Neutrophil (primary cell): Measurements from ENCODE around the gene CARM1.
A peak's percentile ranks its signal among the peaks of the same experiment; 100 is the strongest.

Source experiments
- H3K27ac ChIP-seq: fragments of 200-600 bp; sonication (generic); 2 replicates; pipeline ENCODE4 v1.5.1; 2016; ENCODE audit warnings: mild to moderate bottlenecking, moderate library complexity
- H3K27me3 ChIP-seq: fragments of 200-600 bp; sonication (generic); 2 replicates; pipeline ENCODE4 v1.6.0; 2016; ENCODE audit warnings: mild to moderate bottlenecking
- H3K36me3 ChIP-seq: fragments of 200-600 bp; sonication (generic); 2 replicates; pipeline ENCODE4 v1.5.1; 2017
- H3K4me1 ChIP-seq, 2 experiments: fragments of 200-600 bp in 1 of 2; sonication (generic) in 1 of 2; 1 replicate in 1 of 2; 2 replicates in 1 of 2; pipeline versions ENCODE4 v1.5.1 to v1.6.1; 2013 to 2016; ENCODE audit warnings: low read depth in 1 of 2, low read length in 1 of 2, mild to moderate bottlenecking in 1 of 2, moderate library complexity in 1 of 2; ENCODE audit not compliant: control insufficient read depth in 1 of 2, insufficient read depth in 1 of 2
- H3K4me3 ChIP-seq, 2 experiments: fragments of 200-600 bp in 1 of 2; sonication (generic) in 1 of 2; 1 replicate in 1 of 2; 2 replicates in 1 of 2; pipeline ENCODE4 v1.5.1; 2013 to 2016; ENCODE audit warnings: low read depth in 1 of 2, low read length in 1 of 2, mild to moderate bottlenecking in 1 of 2, moderate library complexity in 1 of 2
- H3K9me3 ChIP-seq: fragments of 200-600 bp; sonication (generic); 2 replicates; pipeline ENCODE4 v1.5.1; 2016
- CTCF ChIP-seq: fragments of 200-600 bp; sonication (generic); IDR thresholded peaks from 2 replicates; pipeline ENCODE4 v1.5.1; 2016; ENCODE audit warnings: antibody characterized with exemption

The CARM1 gene

GRCh38 chr19:10960314-10961072 is 89.1 kb downstream of the CARM1 start, which contains the start of gene SMARCA4:
TSS of gene SMARCA4 (plus strand) at chr19:10961030. CDS start at chr19:10984152, 23,122 bp downstream.
- no peaks in the 10 kb centered on the region for H3K9me3 ChIP-seq
- H3K36me3 ChIP-seq, result no peaks in the 10 kb centered on the region
- H3K27me3 ChIP-seq, result no peaks in the 10 kb centered on the region
- H3K4me3 ChIP-seq, result peak within 1 kb of the TSS; percentile 86 to 88
- peaks cover 16 to 19% of the 10 kb centered on the region in 2 experiments for H3K4me1 ChIP-seq
- TF ChIP-seq CTCF, result peak; percentile 37
- H3K27ac ChIP-seq, result peak within 1 kb of the TSS; percentile 92

- peaks cover 16 to 19% of the 10 kb centered on the region in 2 experiments for H3K4me1 ChIP-seq
- TF ChIP-seq CTCF, result no peak
- H3K27me3 ChIP-seq, result no peaks in the 10 kb centered on the region
Measured at GRCh38 chr19:10961073-10961860, 89.9 kb downstream of the CARM1 start.

GRCh38 chr19:10962863-10963262 is 91.5 kb downstream of the CARM1 start:
- no peaks in the 10 kb centered on the region for H3K27me3 ChIP-seq
- H3K4me3 ChIP-seq, result no peak overlapping the region
- TF ChIP-seq CTCF, result no peak
- no peaks in the 10 kb centered on the region for H3K9me3 ChIP-seq
- H3K27ac ChIP-seq, result no peak overlapping the region
- no peaks in the 10 kb centered on the region for H3K36me3 ChIP-seq
- peaks cover 16 to 19% of the 10 kb centered on the region in 2 experiments for H3K4me1 ChIP-seq

More at GRCh38 chr19:10961073-10961860, 89.9 kb downstream of the CARM1 start:
- Histone ChIP-seq H3K27ac (peak overlapping the region; percentile 92), H3K4me3 (peak overlapping the region; percentile 72 to 88), H3K9me3 (no peaks in the 10 kb centered on the region), H3K36me3 (no peaks in the 10 kb centered on the region)

GRCh38 chr19:10963865-10964264 is 92.5 kb downstream of the CARM1 start:
- H3K4me1 ChIP-seq, result peaks cover 16 to 19% of the 10 kb centered on the region in 2 experiments
- H3K36me3 ChIP-seq, result no peaks in the 10 kb centered on the region
- H3K9me3 ChIP-seq, result no peaks in the 10 kb centered on the region
- no peak overlapping the region for H3K27ac ChIP-seq
- H3K27me3 ChIP-seq, result no peaks in the 10 kb centered on the region
- H3K4me3 ChIP-seq, result no peak overlapping the region
- no peak for TF ChIP-seq CTCF

- TF ChIP-seq CTCF, result no peak
- H3K27ac ChIP-seq, result no peak overlapping the region
- H3K27me3 ChIP-seq, result no peaks in the 10 kb centered on the region
- H3K36me3 ChIP-seq, result no peaks in the 10 kb centered on the region
- no peak overlapping the region for H3K4me3 ChIP-seq
- H3K9me3 ChIP-seq, result no peaks in the 10 kb centered on the region
- H3K4me1 ChIP-seq, result peaks cover 13 to 15% of the 10 kb centered on the region in 2 experiments
Measured at GRCh38 chr19:10964903-10965302, 93.5 kb downstream of the CARM1 start.
